HepG2 (cell line): ENCODE measurements around the gene TM2D3. TPM values are rescaled to one million over a fixed set of nuclear protein-coding genes. Genes with fewer than 3 reads are reported as not detected.

Experiments used
- DNMT3B ChIP-seq: conservative IDR thresholded peaks from 2 replicates; pipeline ENCODE4 v1.6.1; 2016; ENCODE audit warnings: missing biosample characterization, control low read depth
- MYNN ChIP-seq: sonication (generic); formaldehyde crosslinking; IDR thresholded peaks from 2 replicates; pipeline ENCODE4 v1.4.0; 2020; ENCODE audit warnings: mild to moderate bottlenecking, low read depth, missing genetic modification reagents
- NFIB ChIP-seq: sonication (generic); formaldehyde crosslinking; IDR thresholded peaks from 2 replicates; pipeline ENCODE4 v1.9.0; 2021; ENCODE audit warnings: missing genetic modification reagents, mild to moderate bottlenecking, borderline replicate concordance
- THAP8 ChIP-seq: sonication (generic); formaldehyde crosslinking; IDR thresholded peaks from 2 replicates; pipeline ENCODE4 v1.5.1; 2020; ENCODE audit warnings: missing genetic modification reagents, mild to moderate bottlenecking, borderline replicate concordance
- TIGD3 ChIP-seq: sonication (generic); formaldehyde crosslinking; IDR thresholded peaks from 2 replicates; pipeline ENCODE4 v1.5.1; 2020; ENCODE audit warnings: mild to moderate bottlenecking, missing genetic modification reagents, borderline replicate concordance
- TRAFD1 ChIP-seq: sonication (generic); formaldehyde crosslinking; IDR thresholded peaks from 2 replicates; pipeline ENCODE4 v1.5.1; 2020; ENCODE audit warnings: missing genetic modification reagents, mild to moderate bottlenecking, borderline replicate concordance
- ZBTB3 ChIP-seq: sonication (generic); formaldehyde crosslinking; IDR thresholded peaks from 2 replicates; pipeline ENCODE4 v1.4.0; 2020; ENCODE audit warnings: low read depth, mild to moderate bottlenecking, moderate library complexity, missing genetic modification reagents, borderline replicate concordance
- ZNF138 ChIP-seq: sonication (generic); formaldehyde crosslinking; IDR thresholded peaks from 2 replicates; pipeline ENCODE4 v1.5.0; 2020; ENCODE audit warnings: mild to moderate bottlenecking, low read depth, missing genetic modification reagents
- ZNF441 ChIP-seq: sonication (generic); formaldehyde crosslinking; IDR thresholded peaks from 2 replicates; pipeline ENCODE4 v1.7.0; 2021; ENCODE audit warnings: missing genetic modification reagents, borderline replicate concordance
- ZNF501 ChIP-seq: sonication (generic); formaldehyde crosslinking; IDR thresholded peaks from 2 replicates; pipeline ENCODE4 v1.5.1; 2020; ENCODE audit warnings: mild to moderate bottlenecking, moderate library complexity, missing genetic modification reagents
- ZNF530 ChIP-seq: sonication (generic); formaldehyde crosslinking; IDR thresholded peaks from 2 replicates; pipeline ENCODE4 v1.5.0; 2020; ENCODE audit warnings: low read depth, mild to moderate bottlenecking, missing genetic modification reagents
- ZNF589 ChIP-seq: sonication (generic); formaldehyde crosslinking; conservative IDR thresholded peaks from 2 replicates; pipeline ENCODE4 v1.8.0; 2022; ENCODE audit warnings: mild to moderate bottlenecking, moderate library complexity, missing genetic modification reagents
- ZNF687 ChIP-seq: sonication (generic); formaldehyde crosslinking; IDR thresholded peaks from 2 replicates; pipeline ENCODE4 v1.5.1; 2020; ENCODE audit warnings: mild to moderate bottlenecking, missing genetic modification reagents, moderate library complexity
- ZNF710 ChIP-seq: sonication (generic); formaldehyde crosslinking; IDR thresholded peaks from 2 replicates; pipeline ENCODE4 v1.5.0; 2020; ENCODE audit warnings: mild to moderate bottlenecking, missing genetic modification reagents, borderline replicate concordance
- ZNF784 ChIP-seq: sonication (generic); formaldehyde crosslinking; IDR thresholded peaks from 2 replicates; pipeline ENCODE4 v1.5.1; 2020; ENCODE audit warnings: missing genetic modification reagents, mild to moderate bottlenecking, borderline replicate concordance
- ZSCAN30 ChIP-seq: sonication (generic); formaldehyde crosslinking; IDR thresholded peaks from 2 replicates; pipeline ENCODE4 v1.5.0; 2020; ENCODE audit warnings: mild to moderate bottlenecking, missing genetic modification reagents
- polyA plus RNA-seq, 8 experiments: library from polyadenylated mRNA; depleted of rRNA in 3 of 8; stranded (reverse) in 7 of 8; unstranded in 1 of 8; fragments of >200 nt; fragmentation: Illumina TruSeq in 4 of 8; extraction: Trizol in 4 of 8; gene quantifications; 2 replicates each; pipeline versions ENCODE4 v1.2.1 to v1.2.3, GENCODE V29; 2011 to 2016; ENCODE audit warnings: low read depth in 4 of 8, missing spikeins in 1 of 8, mixed read lengths in 1 of 8; ENCODE audit not compliant: insufficient read depth in 1 of 8
- total RNA-seq, 5 experiments: library from RNA; depleted of rRNA; stranded (reverse); fragments of >200 nt; fragmentation: Illumina TruSeq; extraction: Trizol; gene quantifications; 2 replicates each; pipeline ENCODE4 v1.2.3, GENCODE V29; 2016; ENCODE audit warnings: low read depth in 1 of 5

TM2D3 gene
- total and polyA plus RNA-seq, 2 of the 13 experiments (the other 11 are each of a cell fraction or from before 2014, with no cell fraction given): 31.1 to 72.7 TPM

GRCh38 chr15:101652098-101652785, at the start of gene TM2D3 (continued):
- TF ChIP-seq TIGD3 (CRISPR knock-in tag) (no peak), ZNF784 (peak; percentile 66; the same call in 1 of the 2 replicates), ZNF687 (CRISPR knock-in tag) (peak; percentile 99), DNMT3B (CRISPR knock-in tag) (no peak; the same call in 1 of the 2 replicates), ZNF138 (peak; percentile 37; the same call in 1 of the 2 replicates), ZNF501 (peak; percentile 96), ZNF710 (CRISPR knock-in tag) (no peak; the same call in 1 of the 2 replicates), ZBTB3 (0 out of 2 replicates have a peak, but pooled peaks have one; percentile 61), ZNF441 (no peak), NFIB (CRISPR knock-in tag) (no peak), ZSCAN30 (CRISPR knock-in tag) (no peak), THAP8 (no peak), ZNF530 (CRISPR knock-in tag) (no peak), TRAFD1 (no peak; the same call in 1 of the 2 replicates), MYNN (CRISPR knock-in tag) (peak; percentile 88; the same call in 1 of the 2 replicates), ZNF589 (CRISPR knock-in tag) (no peak; the same call in 1 of the 2 replicates)
